ENCODE results near the gene MBL2.

MBL2 gene

GRCh38 chr10:52770904-52771303 is 1.7 kb downstream of the MBL2 start:
- Histone ChIP-seq H3K4me3 (ENCODE audit: low read depth, low read length) (no peak overlapping the region), H3K27me3 (replicated peaks) (no peaks in the 10 kb centered on the region), H3K27ac (no peak overlapping the region), H3K36me3 (replicated peaks) (no peaks in the 10 kb centered on the region)
- in situ Hi-C loops (cut with HindIII; ENCODE audit: low pct_ligation_motif_present, low sequenced_read_pairs): no loop called here
- DNase-seq: no peak
- TF ChIP-seq, protein P1, sequence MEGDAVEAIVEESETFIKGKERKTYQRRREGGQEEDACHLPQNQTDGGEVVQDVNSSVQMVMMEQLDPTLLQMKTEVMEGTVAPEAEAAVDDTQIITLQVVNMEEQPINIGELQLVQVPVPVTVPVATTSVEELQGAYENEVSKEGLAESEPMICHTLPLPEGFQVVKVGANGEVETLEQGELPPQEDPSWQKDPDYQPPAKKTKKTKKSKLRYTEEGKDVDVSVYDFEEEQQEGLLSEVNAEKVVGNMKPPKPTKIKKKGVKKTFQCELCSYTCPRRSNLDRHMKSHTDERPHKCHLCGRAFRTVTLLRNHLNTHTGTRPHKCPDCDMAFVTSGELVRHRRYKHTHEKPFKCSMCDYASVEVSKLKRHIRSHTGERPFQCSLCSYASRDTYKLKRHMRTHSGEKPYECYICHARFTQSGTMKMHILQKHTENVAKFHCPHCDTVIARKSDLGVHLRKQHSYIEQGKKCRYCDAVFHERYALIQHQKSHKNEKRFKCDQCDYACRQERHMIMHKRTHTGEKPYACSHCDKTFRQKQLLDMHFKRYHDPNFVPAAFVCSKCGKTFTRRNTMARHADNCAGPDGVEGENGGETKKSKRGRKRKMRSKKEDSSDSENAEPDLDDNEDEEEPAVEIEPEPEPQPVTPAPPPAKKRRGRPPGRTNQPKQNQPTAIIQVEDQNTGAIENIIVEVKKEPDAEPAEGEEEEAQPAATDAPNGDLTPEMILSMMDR (IDR thresholded peaks at IDR 0.05; ENCODE audit: low read depth, low read length, missing control alignments): no peak

GRCh38 chr10:52769966-52770365 is 2.6 kb downstream of the MBL2 start:
- H3K4me3 ChIP-seq (ENCODE audit: low read depth, low read length): no peak overlapping the region
- no peaks in the 10 kb centered on the region for H3K36me3 ChIP-seq (replicated peaks)
- no peak for DNase-seq
- TF ChIP-seq, protein P1 (IDR thresholded peaks at IDR 0.05; ENCODE audit: low read depth, low read length, missing control alignments): no peak
- H3K27me3 ChIP-seq (replicated peaks): no peaks in the 10 kb centered on the region
- H3K27ac ChIP-seq: no peak overlapping the region
- in situ Hi-C loops (cut with HindIII; ENCODE audit: low pct_ligation_motif_present, low sequenced_read_pairs): no loop called here

- in situ Hi-C loops (cut with HindIII; ENCODE audit: low pct_ligation_motif_present, low sequenced_read_pairs): no loop called here
- H3K4me3 ChIP-seq (ENCODE audit: low read depth, low read length): no peak overlapping the region
- H3K36me3 ChIP-seq (replicated peaks): no peaks in the 10 kb centered on the region
- TF ChIP-seq, protein P1 (IDR thresholded peaks at IDR 0.05; ENCODE audit: low read depth, low read length, missing control alignments): no peak
- no peaks in the 10 kb centered on the region for H3K27me3 ChIP-seq (replicated peaks)
- no peak overlapping the region for H3K27ac ChIP-seq
- no peak for DNase-seq
These were observed 4.5 kb downstream of the MBL2 start for GRCh38 chr10:52768001-52768532.

- Histone ChIP-seq H3K4me3 (ENCODE audit: low read depth, low read length) (no peak overlapping the region), H3K27me3 (replicated peaks) (no peaks in the 10 kb centered on the region), H3K27ac (no peak overlapping the region), H3K36me3 (replicated peaks) (no peaks in the 10 kb centered on the region)
- no peak for DNase-seq
- in situ Hi-C loops (cut with HindIII; ENCODE audit: low pct_ligation_motif_present, low sequenced_read_pairs): no loop called here
- TF ChIP-seq, protein P1 (IDR thresholded peaks at IDR 0.05; ENCODE audit: low read depth, low read length, missing control alignments): no peak
These were observed 10.5 kb downstream of the MBL2 start for GRCh38 chr10:52762088-52762487.

DNA sequence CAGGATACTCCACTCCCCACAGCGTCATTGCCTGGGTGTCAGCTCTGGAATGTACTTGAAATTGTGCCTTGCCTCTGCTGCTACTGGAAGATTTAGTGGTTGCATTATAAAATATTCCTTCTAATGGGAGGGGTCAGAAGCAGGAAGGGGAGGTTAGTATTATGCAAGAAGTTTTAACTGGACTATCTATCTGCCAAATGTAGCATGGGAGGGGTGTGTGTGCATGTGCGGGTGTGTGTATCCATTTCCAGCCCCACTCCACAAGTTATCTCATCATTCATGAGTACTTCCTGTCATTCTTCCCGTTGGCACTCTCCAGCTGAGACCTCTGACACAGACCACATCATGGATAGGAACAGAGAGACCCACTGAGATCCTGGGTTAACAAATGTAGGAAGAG is 13.4 kb downstream of the MBL2 start:
- no peaks in the 10 kb centered on the region for H3K27me3 ChIP-seq (replicated peaks)
- H3K27ac ChIP-seq: no peak overlapping the region
- TF ChIP-seq, protein P1 (IDR thresholded peaks at IDR 0.05; ENCODE audit: low read depth, low read length, missing control alignments): no peak
- in situ Hi-C loops (cut with HindIII; ENCODE audit: low pct_ligation_motif_present, low sequenced_read_pairs): no loop called here
- DNase-seq: no peak
- no peak overlapping the region for H3K4me3 ChIP-seq (ENCODE audit: low read depth, low read length)
- no peaks in the 10 kb centered on the region for H3K36me3 ChIP-seq (replicated peaks)

- in situ Hi-C loops (cut with HindIII; ENCODE audit: low pct_ligation_motif_present, low sequenced_read_pairs): no loop called here
- TF ChIP-seq, protein P1 (IDR thresholded peaks at IDR 0.05; ENCODE audit: low read depth, low read length, missing control alignments): no peak
- DNase-seq: no peak
- no peaks in the 10 kb centered on the region for H3K36me3 ChIP-seq (replicated peaks)
- H3K27ac ChIP-seq: no peak overlapping the region
- H3K27me3 ChIP-seq (replicated peaks): no peaks in the 10 kb centered on the region
- H3K4me3 ChIP-seq (ENCODE audit: low read depth, low read length): no peak overlapping the region
These were observed 14.2 kb downstream of the MBL2 start for GRCh38 chr10:52758406-52758805.
